Activated B cell treated with CpG ODN at 0.5 μM for 24 hours (primary cell): Measurements from ENCODE around the gene CFAP221. TPM values are rescaled to one million over a fixed set of nuclear protein-coding genes. Genes with fewer than 3 reads are reported as not detected.

ENCODE experiments used
- ATAC-seq: fragments of 200-7000 bp; cut with Tn5 transposase; one replicate; pipeline ENCODE4 v1.10.0; 2021; ENCODE audit warnings: low read depth, mild to moderate bottlenecking, moderate library complexity
- CTCF ChIA-PET: fragments of 350-600 bp; sonication (Branson Sonifier 250); formaldehyde crosslinking; loops from one replicate; lab custom pipeline; 2021; ENCODE audit warnings: antibody characterized with exemption; lab: Charles Lee
- POLR2A ChIA-PET: fragments of 350-600 bp; sonication (Branson Sonifier 250); formaldehyde crosslinking; loops from one replicate; lab custom pipeline; 2021; ENCODE audit warnings: antibody characterized with exemption; lab: Charles Lee
- DNase-seq: peaks from one replicate; pipeline ENCODE4 v3.0.0; 2022
- H3K27ac Mint-ChIP-seq: one replicate; pipeline ENCODE4 v1.8.0; 2020; ENCODE audit warnings: mixed read lengths
- H3K27me3 Mint-ChIP-seq: one replicate; pipeline ENCODE4 v1.8.0; 2021; ENCODE audit warnings: mixed read lengths
- H3K36me3 Mint-ChIP-seq: one replicate; pipeline ENCODE4 v1.8.0; 2021; ENCODE audit warnings: low read depth, mixed read lengths
- H3K4me1 Mint-ChIP-seq: one replicate; pipeline ENCODE4 v1.8.0; 2021; ENCODE audit warnings: mixed read lengths
- H3K4me3 Mint-ChIP-seq: one replicate; pipeline ENCODE4 v1.8.0; 2020; ENCODE audit warnings: mild to moderate bottlenecking, mixed read lengths
- H3K9me3 Mint-ChIP-seq: one replicate; pipeline ENCODE4 v1.8.0; 2020; ENCODE audit warnings: mixed read lengths
- CTCF ChIP-seq: fragments of 200-600 bp; IDR thresholded peaks from one replicate; pipeline ENCODE4 v1.8.0; 2022; ENCODE audit warnings: antibody characterized with exemption, mild to moderate bottlenecking
- intact Hi-C: fragments of 100-400 bp; cut with micrococcal nuclease; formaldehyde crosslinking; loops from one replicate; pipeline ENCODE4 v1.15.1; 2024
- total RNA-seq: library from RNA; stranded (reverse); gene quantifications from 2 replicates; pipeline ENCODE4 v1.2.3, GENCODE V29; 2022

The CFAP221 gene
- total RNA-seq, 1 donor from 2014 or later, result not detected

- no peaks in the 10 kb centered on the region for H3K9me3 Mint-ChIP-seq
- ATAC-seq (no peak), DNase-seq (no peak)
- no peak for TF ChIP-seq CTCF
- intact Hi-C loops, result no loop called here
- no peak overlapping the region for H3K4me3 Mint-ChIP-seq
- no peak overlapping the region for H3K27ac Mint-ChIP-seq
- ChIA-PET CTCF (no interaction called here), POLR2A (no interaction called here)
- H3K4me1 Mint-ChIP-seq, result peaks cover 15% of the 10 kb centered on the region
- no peaks in the 10 kb centered on the region for H3K27me3 Mint-ChIP-seq
- H3K36me3 Mint-ChIP-seq, result peaks cover 43% of the 10 kb centered on the region
Measured at GRCh38 chr2:119684518-119684917, 140.3 kb downstream of the CFAP221 start.

- no peak overlapping the region for H3K4me3 Mint-ChIP-seq
- POLR2A ChIA-PET, result no interaction called here
- H3K27ac Mint-ChIP-seq, result no peak overlapping the region
- intact Hi-C loops, result no loop called here
- no peaks in the 10 kb centered on the region for H3K9me3 Mint-ChIP-seq
- DNase-seq (no peak), ATAC-seq (no peak)
- no peak for TF ChIP-seq CTCF
- CTCF ChIA-PET, result no interaction called here
- H3K36me3 Mint-ChIP-seq, result peaks cover 33% of the 10 kb centered on the region
- no peaks in the 10 kb centered on the region for H3K4me1 Mint-ChIP-seq
- H3K27me3 Mint-ChIP-seq, result no peaks in the 10 kb centered on the region
Measured at GRCh38 chr2:119688616-119689015, 144.4 kb downstream of the CFAP221 start.

GRCh38 chr2:119689218-119689617 lies 145.0 kb downstream of the CFAP221 start:
- H3K36me3 Mint-ChIP-seq, result peaks cover 33% of the 10 kb centered on the region
- DNase-seq (no peak), ATAC-seq (no peak)
- H3K4me3 Mint-ChIP-seq, result no peak overlapping the region
- TF ChIP-seq CTCF, result no peak
- no peak overlapping the region for H3K27ac Mint-ChIP-seq
- no peaks in the 10 kb centered on the region for H3K9me3 Mint-ChIP-seq
- no peaks in the 10 kb centered on the region for H3K4me1 Mint-ChIP-seq
- POLR2A ChIA-PET, result no interaction called here
- CTCF ChIA-PET, result no interaction called here
- intact Hi-C loops, result no loop called here
- H3K27me3 Mint-ChIP-seq, result no peaks in the 10 kb centered on the region

GRCh38 chr2:119691189-119691588 lies 146.9 kb downstream of the CFAP221 start:
- Mint-ChIP-seq H3K27ac (no peak overlapping the region), H3K9me3 (no peaks in the 10 kb centered on the region), H3K4me3 (no peak overlapping the region), H3K27me3 (no peaks in the 10 kb centered on the region), H3K36me3 (peaks cover 30% of the 10 kb centered on the region), H3K4me1 (no peaks in the 10 kb centered on the region)
- DNase-seq (no peak), ATAC-seq (no peak)
- no peak for TF ChIP-seq CTCF
- ChIA-PET CTCF (no interaction called here), POLR2A (no interaction called here)
- intact Hi-C loops, result no loop called here

- H3K27ac Mint-ChIP-seq, result no peak overlapping the region
- peaks cover 28% of the 10 kb centered on the region for H3K36me3 Mint-ChIP-seq
- TF ChIP-seq CTCF, result no peak
- ChIA-PET CTCF (interaction anchor here (1.0 kb wide), 1 partner anchor 11 kb away, joined by 4 read pairs; no protein-coding TSS in a partner anchor), POLR2A (no interaction called here)
- ATAC-seq (no peak), DNase-seq (no peak)
- H3K4me1 Mint-ChIP-seq, result no peaks in the 10 kb centered on the region
- intact Hi-C loops, result no loop called here
- H3K27me3 Mint-ChIP-seq, result no peaks in the 10 kb centered on the region
- H3K9me3 Mint-ChIP-seq, result no peaks in the 10 kb centered on the region
- no peak overlapping the region for H3K4me3 Mint-ChIP-seq
Measured at GRCh38 chr2:119691651-119692245, 147.5 kb downstream of the CFAP221 start.
